Nephron progenitor cell (in vitro differentiated cells): ENCODE results near the gene NR2F1-AS1.

Experiments
- DNase-seq: peaks from one replicate; pipeline ENCODE4 v3.0.0; 2021
- H3K27ac Mint-ChIP-seq: 2 replicates; pipeline ENCODE4 v1.8.0; 2021; ENCODE audit warnings: mild to moderate bottlenecking, moderate library complexity, mixed read lengths
- H3K27me3 Mint-ChIP-seq: 2 replicates; pipeline ENCODE4 v1.8.0; 2021; ENCODE audit warnings: mild to moderate bottlenecking, low read depth, mixed read lengths; ENCODE audit not compliant: poor library complexity
- H3K36me3 Mint-ChIP-seq: 2 replicates; pipeline ENCODE4 v1.8.0; 2021; ENCODE audit warnings: low read depth, mixed read lengths
- H3K4me1 Mint-ChIP-seq: 2 replicates; pipeline ENCODE4 v1.8.0; 2021; ENCODE audit warnings: mixed read lengths
- H3K4me3 Mint-ChIP-seq: 2 replicates; pipeline ENCODE4 v1.8.0; 2021; ENCODE audit warnings: mild to moderate bottlenecking, moderate library complexity, mixed read lengths
- H3K9me3 Mint-ChIP-seq: 2 replicates; pipeline ENCODE4 v1.8.0; 2021; ENCODE audit warnings: mild to moderate bottlenecking, moderate library complexity, mixed read lengths
- CTCF ChIP-seq: fragments of 200-600 bp; sonication (generic); IDR thresholded peaks from 2 replicates; pipeline ENCODE4 v1.5.0; 2021; ENCODE audit warnings: antibody characterized with exemption

The NR2F1-AS1 gene

GRCh38 chr5:93425096-93425495 lies 155.9 kb downstream of the NR2F1-AS1 start:
- Mint-ChIP-seq H3K9me3 (no peaks in the 10 kb centered on the region), H3K27me3 (peaks cover 3% of the 10 kb centered on the region), H3K4me3 (no peak overlapping the region)

GRCh38 chr5:93423300-93423699 lies 157.7 kb downstream of the NR2F1-AS1 start:
- Mint-ChIP-seq H3K9me3 (no peaks in the 10 kb centered on the region), H3K27ac (no peak overlapping the region), H3K4me1 (peaks cover 76% of the 10 kb centered on the region), H3K27me3 (peaks cover 3% of the 10 kb centered on the region), H3K4me3 (no peak overlapping the region), H3K36me3 (peaks cover 27% of the 10 kb centered on the region)
- no peak for TF ChIP-seq CTCF
- DNase-seq = no peak

More at GRCh38 chr5:93425096-93425495, 155.9 kb downstream of the NR2F1-AS1 start:
- H3K36me3 Mint-ChIP-seq = peaks cover 21% of the 10 kb centered on the region
- no peak overlapping the region for H3K27ac Mint-ChIP-seq
- no peak for TF ChIP-seq CTCF
- H3K4me1 Mint-ChIP-seq = peaks cover 91% of the 10 kb centered on the region
- no peak for DNase-seq

GRCh38 chr5:93422652-93423280 lies 158.3 kb downstream of the NR2F1-AS1 start:
- TF ChIP-seq CTCF = no peak
- H3K27ac Mint-ChIP-seq = no peak overlapping the region
- peaks cover 27% of the 10 kb centered on the region for H3K36me3 Mint-ChIP-seq
- no peak overlapping the region for H3K4me3 Mint-ChIP-seq
- peaks cover 73% of the 10 kb centered on the region for H3K4me1 Mint-ChIP-seq
- no peak for DNase-seq
- no peaks in the 10 kb centered on the region for H3K9me3 Mint-ChIP-seq
- H3K27me3 Mint-ChIP-seq = peaks cover 3% of the 10 kb centered on the region

GRCh38 chr5:93421987-93422401 lies 159.0 kb downstream of the NR2F1-AS1 start:
- peaks cover 27% of the 10 kb centered on the region for H3K36me3 Mint-ChIP-seq
- H3K4me1 Mint-ChIP-seq = peaks cover 65% of the 10 kb centered on the region
- TF ChIP-seq CTCF = no peak
- peak overlapping the region; percentile 9 for H3K4me3 Mint-ChIP-seq
- H3K27me3 Mint-ChIP-seq = peaks cover 3% of the 10 kb centered on the region
- H3K9me3 Mint-ChIP-seq = no peaks in the 10 kb centered on the region
- no peak for DNase-seq
- peak overlapping the region; percentile 47 for H3K27ac Mint-ChIP-seq

GRCh38 chr5:93421468-93421867 lies 159.6 kb downstream of the NR2F1-AS1 start:
- H3K4me3 Mint-ChIP-seq = no peak overlapping the region
- H3K36me3 Mint-ChIP-seq = peaks cover 27% of the 10 kb centered on the region
- peaks cover 60% of the 10 kb centered on the region for H3K4me1 Mint-ChIP-seq
- no peaks in the 10 kb centered on the region for H3K9me3 Mint-ChIP-seq
- H3K27me3 Mint-ChIP-seq = peaks cover 3% of the 10 kb centered on the region
- TF ChIP-seq CTCF = no peak
- no peak overlapping the region for H3K27ac Mint-ChIP-seq
- no peak for DNase-seq

GRCh38 chr5:93417490-93417889 lies 163.5 kb downstream of the NR2F1-AS1 start:
- H3K4me3 Mint-ChIP-seq = no peak overlapping the region
- H3K4me1 Mint-ChIP-seq = peaks cover 23% of the 10 kb centered on the region
- peaks cover 26% of the 10 kb centered on the region for H3K36me3 Mint-ChIP-seq
- peaks cover 11% of the 10 kb centered on the region for H3K27me3 Mint-ChIP-seq
- no peak overlapping the region for H3K27ac Mint-ChIP-seq
- DNase-seq = no peak
- no peaks in the 10 kb centered on the region for H3K9me3 Mint-ChIP-seq
- no peak for TF ChIP-seq CTCF
